A549 treated with AZD9567 at 1 μM for 4 hours (cell line): ENCODE results near the gene STON2. TPM values are rescaled to one million over a fixed set of nuclear protein-coding genes. Genes with fewer than 3 reads are reported as not detected.

Experiments used
- total RNA-seq: library from RNA; stranded (reverse); fragments of 200-300 nt; extraction: Qiagen RNA extraction; gene quantifications from 5 replicates; pipeline ENCODE4 v1.2.3, GENCODE V29; 2022; ENCODE audit not compliant: insufficient read depth

The STON2 gene, protein sequence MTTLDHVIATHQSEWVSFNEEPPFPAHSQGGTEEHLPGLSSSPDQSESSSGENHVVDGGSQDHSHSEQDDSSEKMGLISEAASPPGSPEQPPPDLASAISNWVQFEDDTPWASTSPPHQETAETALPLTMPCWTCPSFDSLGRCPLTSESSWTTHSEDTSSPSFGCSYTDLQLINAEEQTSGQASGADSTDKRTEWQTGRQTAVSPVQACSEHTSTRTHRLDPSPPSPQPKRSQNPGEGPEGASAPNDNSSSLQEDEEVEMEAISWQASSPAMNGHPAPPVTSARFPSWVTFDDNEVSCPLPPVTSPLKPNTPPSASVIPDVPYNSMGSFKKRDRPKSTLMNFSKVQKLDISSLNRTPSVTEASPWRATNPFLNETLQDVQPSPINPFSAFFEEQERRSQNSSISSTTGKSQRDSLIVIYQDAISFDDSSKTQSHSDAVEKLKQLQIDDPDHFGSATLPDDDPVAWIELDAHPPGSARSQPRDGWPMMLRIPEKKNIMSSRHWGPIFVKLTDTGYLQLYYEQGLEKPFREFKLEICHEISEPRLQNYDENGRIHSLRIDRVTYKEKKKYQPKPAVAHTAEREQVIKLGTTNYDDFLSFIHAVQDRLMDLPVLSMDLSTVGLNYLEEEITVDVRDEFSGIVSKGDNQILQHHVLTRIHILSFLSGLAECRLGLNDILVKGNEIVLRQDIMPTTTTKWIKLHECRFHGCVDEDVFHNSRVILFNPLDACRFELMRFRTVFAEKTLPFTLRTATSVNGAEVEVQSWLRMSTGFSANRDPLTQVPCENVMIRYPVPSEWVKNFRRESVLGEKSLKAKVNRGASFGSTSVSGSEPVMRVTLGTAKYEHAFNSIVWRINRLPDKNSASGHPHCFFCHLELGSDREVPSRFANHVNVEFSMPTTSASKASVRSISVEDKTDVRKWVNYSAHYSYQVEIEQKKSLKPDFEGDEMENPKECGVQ
- total RNA-seq: 0.88 to 1.4 TPM (median 1.3 TPM) in 5 replicates

DNA sequence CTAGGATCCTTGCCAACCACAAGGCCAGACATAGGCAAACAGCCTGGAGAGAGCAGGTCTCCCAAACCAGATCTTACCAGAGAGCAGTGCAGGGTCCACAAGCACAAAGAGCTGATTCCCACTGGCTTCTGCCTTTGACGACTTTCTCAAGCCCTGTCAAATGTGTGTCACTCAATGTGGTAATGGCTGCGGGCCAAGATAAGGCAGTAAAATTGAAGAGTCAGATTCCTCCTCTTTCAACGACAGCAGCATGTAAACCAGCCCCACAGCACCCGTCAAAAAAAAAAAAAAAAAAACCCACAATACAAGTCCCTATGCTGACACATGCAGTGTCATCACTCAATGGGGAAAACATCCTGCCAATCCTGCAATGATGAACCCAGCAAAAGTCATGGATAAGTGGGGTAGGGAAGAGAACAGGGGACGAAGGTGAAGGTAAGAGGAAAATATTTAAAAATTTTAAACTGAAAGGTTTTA, at the start of gene STON2:
Gene STON2, minus strand, starts transcription at position 123 of the 477 bp plus-strand sequence. CDS start 1,942 bp downstream, outside the sequence.

DNA sequence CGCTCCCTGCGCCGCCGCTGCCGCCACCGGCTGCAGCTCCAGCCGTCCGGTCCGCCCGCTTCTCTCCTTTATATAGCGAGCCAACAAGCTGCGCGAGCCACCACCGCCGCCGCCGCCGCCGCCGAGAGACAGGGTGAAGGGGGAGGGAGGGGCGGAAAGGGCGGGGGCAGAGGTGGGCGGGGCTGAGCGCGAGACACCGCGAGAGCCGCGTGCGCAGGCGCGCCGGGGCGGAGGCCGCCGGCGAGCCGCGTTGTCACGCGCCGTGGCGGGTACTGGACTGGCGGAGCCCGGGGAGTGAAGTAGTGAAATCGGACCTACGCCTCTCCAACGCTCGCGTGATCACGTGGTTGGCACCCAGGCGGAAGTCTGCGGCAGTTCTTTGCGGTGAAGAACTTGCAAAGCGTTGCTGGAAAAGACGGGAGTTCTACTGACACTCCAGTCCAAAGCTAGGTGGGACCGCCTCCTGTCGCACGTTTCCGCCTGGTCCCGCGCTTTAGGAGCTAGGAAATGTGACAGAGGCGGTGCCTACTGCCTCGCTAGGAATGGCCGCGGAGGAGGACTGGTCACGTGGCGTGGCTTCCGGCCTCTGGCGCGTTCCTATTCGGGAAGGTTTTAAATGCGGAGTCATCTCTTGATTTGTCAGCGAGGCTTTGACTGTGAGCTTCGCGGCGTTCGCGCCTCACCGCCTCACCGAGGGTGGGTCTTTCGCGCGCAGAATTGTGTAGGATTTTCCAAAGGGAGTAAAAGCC, 179.1 kb downstream of the STON2 start, which contains the start of gene GTF2A1:
Gene GTF2A1, minus strand, starts transcription at position 130 of the 749 bp plus-strand sequence. CDS start 441 bp downstream, outside the sequence.

Other genes with a start within 250 kb of the STON2 start
- 12.2 to 16.6 TPM (median 13.0 TPM) in 5 replicates for gene GTF2A1, start 179.4 kb downstream of the STON2 start, total RNA-seq
- 17.9 to 25.0 TPM (median 24.0 TPM) in 5 replicates for gene SEL1L, start 133.5 kb upstream of the STON2 start, total RNA-seq